Measurements from ENCODE around the gene KCNJ15. TPM values are rescaled to one million over a fixed set of nuclear protein-coding genes. Genes with fewer than 3 reads are reported as not detected.
A peak's percentile ranks its signal among the peaks of the same experiment; 100 is the strongest.
"Not testable (repeated sequence)": the region's sequence is repeated elsewhere in the genome, so short reads cannot be mapped to it uniquely, and the experiment has no call there.

KCNJ15 gene
- total RNA-seq, 1 experiment from 2014 or later = not detected

DNA sequence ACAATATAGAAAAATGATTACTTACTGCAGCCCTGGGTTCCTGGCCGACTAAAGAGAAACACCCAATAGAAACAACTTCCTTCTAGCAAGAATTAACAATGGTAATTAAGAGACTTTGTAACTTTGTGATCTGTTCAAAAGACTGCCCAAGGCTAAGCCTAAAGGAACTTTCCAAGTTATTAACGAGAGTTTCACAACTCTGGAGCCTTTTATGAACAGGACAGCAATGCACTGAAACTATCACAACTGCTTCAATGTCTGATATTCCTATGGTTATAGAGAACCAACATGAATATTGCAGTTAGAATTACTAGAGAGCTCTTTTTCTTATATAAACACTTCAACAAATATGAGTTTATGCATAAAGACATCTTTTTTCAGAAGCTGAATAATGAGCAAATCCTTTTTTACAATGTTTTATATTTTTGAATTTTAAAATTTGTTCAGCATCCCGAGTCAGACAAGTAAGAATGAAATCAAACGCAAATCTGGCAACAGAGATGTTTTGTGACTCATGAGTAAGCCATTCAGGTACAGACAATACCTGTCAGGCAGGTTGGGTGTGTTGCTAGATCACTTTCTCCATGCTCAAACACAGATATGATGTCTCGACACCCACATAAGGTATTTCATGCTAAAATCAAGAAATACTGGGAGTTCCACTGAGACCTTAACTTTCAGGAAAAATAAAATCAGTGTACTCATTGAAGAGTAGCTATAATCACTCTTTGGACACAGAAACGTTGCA is 22.2 kb upstream of the KCNJ15 start:
- intact Hi-C loops (cut with micrococcal nuclease; ENCODE audit: unreplicated experiment) = no loop called here
- Histone ChIP-seq H3K36me3 (ENCODE audit: control insufficient read depth, insufficient read depth, low read length) (no peaks in the 10 kb centered on the region), H3K4me3 (ENCODE audit: low read depth, low read length) (no peak overlapping the region), H3K4me1 (no peaks in the 10 kb centered on the region), H3K27me3 (replicated peaks; ENCODE audit: control insufficient read depth, insufficient read depth, low read length) (no peaks in the 10 kb centered on the region), H3K9me3 (peaks cover 19% of the 10 kb centered on the region)
- peak in 1 of 2 experiments; percentile 27 for DNase-seq
- Mint-ChIP-seq H3K36me3 (ENCODE audit: insufficient read depth, unreplicated experiment) (no peaks in the 10 kb centered on the region), H3K27ac (ENCODE audit: unreplicated experiment) (no peak overlapping the region), H3K27me3 (ENCODE audit: insufficient read depth, unreplicated experiment) (no peaks in the 10 kb centered on the region), H3K4me1 (ENCODE audit: low read depth, unreplicated experiment) (no peaks in the 10 kb centered on the region), H3K4me3 (ENCODE audit: unreplicated experiment) (no peak overlapping the region), H3K9me3 (ENCODE audit: unreplicated experiment) (peaks cover 40% of the 10 kb centered on the region)
- BruUV-seq (replicated peaks) = no TSS peak
- ChIA-PET POLR2A (no interaction called here), CTCF (no interaction called here)
- TF ChIP-seq, protein P1, sequence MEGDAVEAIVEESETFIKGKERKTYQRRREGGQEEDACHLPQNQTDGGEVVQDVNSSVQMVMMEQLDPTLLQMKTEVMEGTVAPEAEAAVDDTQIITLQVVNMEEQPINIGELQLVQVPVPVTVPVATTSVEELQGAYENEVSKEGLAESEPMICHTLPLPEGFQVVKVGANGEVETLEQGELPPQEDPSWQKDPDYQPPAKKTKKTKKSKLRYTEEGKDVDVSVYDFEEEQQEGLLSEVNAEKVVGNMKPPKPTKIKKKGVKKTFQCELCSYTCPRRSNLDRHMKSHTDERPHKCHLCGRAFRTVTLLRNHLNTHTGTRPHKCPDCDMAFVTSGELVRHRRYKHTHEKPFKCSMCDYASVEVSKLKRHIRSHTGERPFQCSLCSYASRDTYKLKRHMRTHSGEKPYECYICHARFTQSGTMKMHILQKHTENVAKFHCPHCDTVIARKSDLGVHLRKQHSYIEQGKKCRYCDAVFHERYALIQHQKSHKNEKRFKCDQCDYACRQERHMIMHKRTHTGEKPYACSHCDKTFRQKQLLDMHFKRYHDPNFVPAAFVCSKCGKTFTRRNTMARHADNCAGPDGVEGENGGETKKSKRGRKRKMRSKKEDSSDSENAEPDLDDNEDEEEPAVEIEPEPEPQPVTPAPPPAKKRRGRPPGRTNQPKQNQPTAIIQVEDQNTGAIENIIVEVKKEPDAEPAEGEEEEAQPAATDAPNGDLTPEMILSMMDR (IDR thresholded peaks at IDR 0.05; ENCODE audit: insufficient read depth in 1 of 2, low read depth in 1 of 2, low read length in 1 of 2, severe bottlenecking in 1 of 2, unreplicated experiment in 1 of 2) = no peak

DNA sequence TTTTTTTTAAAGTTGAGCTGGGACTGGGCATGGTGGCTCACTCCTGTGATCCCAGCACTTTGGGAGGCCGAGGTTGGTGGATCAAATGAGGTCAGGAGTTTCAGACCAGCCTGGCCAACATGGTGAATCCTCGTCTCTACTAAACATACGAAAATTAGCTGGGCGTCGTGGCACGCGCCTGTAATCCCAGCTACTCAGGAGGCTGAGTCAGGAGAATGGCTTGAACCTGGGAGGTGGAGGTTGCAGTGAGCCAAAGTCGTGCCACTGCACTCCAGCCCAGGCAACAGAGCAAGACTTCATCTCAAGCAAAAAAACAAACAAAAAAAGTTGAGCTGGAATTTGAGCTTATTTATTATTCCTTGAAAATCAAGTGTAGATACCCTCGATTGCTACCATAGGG is 21.5 kb upstream of the KCNJ15 start:
- H3K36me3 Mint-ChIP-seq (ENCODE audit: insufficient read depth, unreplicated experiment); H3K27me3 ChIP-seq (replicated peaks; ENCODE audit: control insufficient read depth, insufficient read depth, low read length); H3K4me3 Mint-ChIP-seq (ENCODE audit: unreplicated experiment); POLR2A ChIA-PET; H3K27ac Mint-ChIP-seq (ENCODE audit: unreplicated experiment); H3K36me3 ChIP-seq (ENCODE audit: control insufficient read depth, insufficient read depth, low read length); H3K27me3 Mint-ChIP-seq (ENCODE audit: insufficient read depth, unreplicated experiment); intact Hi-C loops (cut with micrococcal nuclease; ENCODE audit: unreplicated experiment); H3K4me1 Mint-ChIP-seq (ENCODE audit: low read depth, unreplicated experiment); H3K4me3 ChIP-seq (ENCODE audit: low read depth, low read length); DNase-seq; BruUV-seq (replicated peaks); CTCF ChIA-PET; H3K4me1 ChIP-seq: not testable (repeated sequence)
- H3K9me3 ChIP-seq = peaks cover 13% of the 10 kb centered on the region
- peaks cover 36% of the 10 kb centered on the region for H3K9me3 Mint-ChIP-seq (ENCODE audit: unreplicated experiment)

DNA sequence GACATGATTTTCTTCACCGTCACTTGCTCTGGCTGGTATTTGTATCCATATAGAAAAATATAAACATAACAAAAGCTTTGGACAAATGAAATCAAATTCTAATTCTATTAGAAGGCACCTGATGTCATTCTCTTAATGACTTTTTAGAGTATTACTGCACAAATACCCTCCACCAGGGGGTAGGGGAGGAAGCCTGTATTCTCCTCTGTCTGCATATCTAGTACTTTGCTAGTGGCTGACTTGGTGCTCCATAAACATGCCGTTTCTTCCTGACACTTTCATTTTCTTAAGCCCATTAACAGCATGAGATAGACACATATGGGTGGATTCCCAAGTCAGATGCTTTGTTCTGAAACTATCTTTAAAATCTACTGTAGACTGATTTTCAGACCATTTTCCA is 20.6 kb upstream of the KCNJ15 start:
- POLR2A ChIA-PET = no interaction called here
- DNase-seq = no peak
- Histone ChIP-seq H3K27me3 (replicated peaks; ENCODE audit: control insufficient read depth, insufficient read depth, low read length) (no peaks in the 10 kb centered on the region), H3K4me3 (ENCODE audit: low read depth, low read length) (no peak overlapping the region), H3K9me3 (peaks cover 3% of the 10 kb centered on the region), H3K4me1 (no peaks in the 10 kb centered on the region), H3K36me3 (ENCODE audit: control insufficient read depth, insufficient read depth, low read length) (no peaks in the 10 kb centered on the region)
- no TSS peak for BruUV-seq (replicated peaks)
- H3K27me3 Mint-ChIP-seq (ENCODE audit: insufficient read depth, unreplicated experiment) = no peaks in the 10 kb centered on the region
- no peaks in the 10 kb centered on the region for H3K4me1 Mint-ChIP-seq (ENCODE audit: low read depth, unreplicated experiment)
- H3K4me3 Mint-ChIP-seq (ENCODE audit: unreplicated experiment) = no peak overlapping the region
- TF ChIP-seq, protein P1 (IDR thresholded peaks at IDR 0.05; ENCODE audit: insufficient read depth in 1 of 2, low read depth in 1 of 2, low read length in 1 of 2, severe bottlenecking in 1 of 2, unreplicated experiment in 1 of 2) = no peak
- peaks cover 28% of the 10 kb centered on the region for H3K9me3 Mint-ChIP-seq (ENCODE audit: unreplicated experiment)
- H3K27ac Mint-ChIP-seq (ENCODE audit: unreplicated experiment) = no peak overlapping the region
- intact Hi-C loops (cut with micrococcal nuclease; ENCODE audit: unreplicated experiment) = no loop called here
- CTCF ChIA-PET = no interaction called here
- no peaks in the 10 kb centered on the region for H3K36me3 Mint-ChIP-seq (ENCODE audit: insufficient read depth, unreplicated experiment)
